HG03280 (cell line): ENCODE measurements around the gene SLC2A11.

ENCODE experiments used
- ATAC-seq: cut with Tn5 transposase; IDR thresholded peaks from one replicate; pipeline ENCODE4 v1.9.1; 2021; ENCODE audit warnings: mild to moderate bottlenecking, moderate library complexity; ENCODE audit not compliant: unreplicated experiment

SLC2A11 gene

GRCh38 chr22:23832226-23833016, 25.3 kb upstream of the SLC2A11 start:
- no peak for ATAC-seq

- ATAC-seq: no peak
These were observed 24.5 kb upstream of the SLC2A11 start for GRCh38 chr22:23833017-23833751.

GRCh38 chr22:23833911-23834317, 23.8 kb upstream of the SLC2A11 start:
- ATAC-seq: no peak

GRCh38 chr22:23834406-23834792, 23.3 kb upstream of the SLC2A11 start:
- no peak for ATAC-seq

- no peak for ATAC-seq
These were observed 22.7 kb upstream of the SLC2A11 start for GRCh38 chr22:23834793-23835483.

- no peak for ATAC-seq
These were observed 22.1 kb upstream of the SLC2A11 start for GRCh38 chr22:23835484-23836144.

- ATAC-seq: no peak
These were observed 21.4 kb upstream of the SLC2A11 start for GRCh38 chr22:23836281-23836680.

GRCh38 chr22:23836692-23837495, 20.8 kb upstream of the SLC2A11 start:
- ATAC-seq: no peak

- ATAC-seq: no peak
These were observed 20.2 kb upstream of the SLC2A11 start for GRCh38 chr22:23837496-23837859.

- peak; percentile 0 for ATAC-seq
These were observed 19.6 kb upstream of the SLC2A11 start for GRCh38 chr22:23837911-23838680.

- peak; percentile 84 for ATAC-seq
These were observed 18.8 kb upstream of the SLC2A11 start, which contains the start of gene DERL3 for GRCh38 chr22:23838681-23839468. DERL3 (minus strand) TSS chr22:23839006; CDS start chr22:23838987, 19 bp downstream.

- ATAC-seq: no peak
These were observed 17.6 kb upstream of the SLC2A11 start for GRCh38 chr22:23840026-23840425.

GRCh38 chr22:23841292-23841691, 16.4 kb upstream of the SLC2A11 start:
- ATAC-seq: no peak

GRCh38 chr22:23841736-23842445, 15.8 kb upstream of the SLC2A11 start:
- ATAC-seq: no peak

- ATAC-seq: no peak
These were observed 15.1 kb upstream of the SLC2A11 start for GRCh38 chr22:23842599-23842998.

- no peak for ATAC-seq
These were observed 12.9 kb upstream of the SLC2A11 start for GRCh38 chr22:23844739-23845202.

- no peak for ATAC-seq
These were observed 12.2 kb upstream of the SLC2A11 start for GRCh38 chr22:23845265-23846080.
